GM18517 (cell line): Measurements from ENCODE around the gene KATNAL1.
"Not testable (repeated sequence)": the region's sequence is repeated elsewhere in the genome, so short reads cannot be mapped to it uniquely, and the experiment has no call there.

ENCODE experiments used
- ATAC-seq: cut with Tn5 transposase; IDR thresholded peaks from one replicate; pipeline ENCODE4 v1.9.1; 2021; ENCODE audit warnings: mild to moderate bottlenecking, moderate library complexity; ENCODE audit not compliant: unreplicated experiment

KATNAL1 gene

GRCh38 chr13:30295116-30295515 is 12.2 kb downstream of the KATNAL1 start:
- no peak for ATAC-seq

- ATAC-seq = no peak
Measured at GRCh38 chr13:30294004-30294403, 13.3 kb downstream of the KATNAL1 start.

- ATAC-seq = no peak
Measured at GRCh38 chr13:30292325-30292724, 15.0 kb downstream of the KATNAL1 start.

GRCh38 chr13:30290812-30291436 is 16.4 kb downstream of the KATNAL1 start:
- no peak for ATAC-seq

GRCh38 chr13:30289533-30289932 is 17.8 kb downstream of the KATNAL1 start:
- ATAC-seq = no peak

- not testable (repeated sequence) for ATAC-seq
Measured at GRCh38 chr13:30286059-30286458, 21.3 kb downstream of the KATNAL1 start.

GRCh38 chr13:30276178-30276577 is 31.2 kb downstream of the KATNAL1 start:
- no peak for ATAC-seq

GRCh38 chr13:30274083-30274482 is 33.3 kb downstream of the KATNAL1 start:
- no peak for ATAC-seq

GRCh38 chr13:30270035-30270434 is 37.3 kb downstream of the KATNAL1 start:
- not testable (repeated sequence) for ATAC-seq

- no peak for ATAC-seq
Measured at GRCh38 chr13:30268673-30269072, 38.7 kb downstream of the KATNAL1 start.

GRCh38 chr13:30266756-30267155 is 40.6 kb downstream of the KATNAL1 start:
- ATAC-seq = no peak

- ATAC-seq = not testable (repeated sequence)
Measured at GRCh38 chr13:30259149-30259733, 48.1 kb downstream of the KATNAL1 start.

- ATAC-seq = no peak
Measured at GRCh38 chr13:30257468-30258099, 49.8 kb downstream of the KATNAL1 start.

GRCh38 chr13:30256713-30257467 is 50.5 kb downstream of the KATNAL1 start:
- no peak for ATAC-seq

GRCh38 chr13:30255696-30256095 is 51.7 kb downstream of the KATNAL1 start:
- ATAC-seq = no peak

GRCh38 chr13:30253830-30254229 is 53.5 kb downstream of the KATNAL1 start:
- ATAC-seq = no peak

- no peak for ATAC-seq
Measured at GRCh38 chr13:30247406-30247805, 59.9 kb downstream of the KATNAL1 start.

GRCh38 chr13:30241532-30241931 is 65.8 kb downstream of the KATNAL1 start:
- no peak for ATAC-seq

- peak; percentile 78 for ATAC-seq
Measured at GRCh38 chr13:30240608-30241007, 66.7 kb downstream of the KATNAL1 start.

- ATAC-seq = no peak
Measured at GRCh38 chr13:30235216-30235615, 72.1 kb downstream of the KATNAL1 start.

- ATAC-seq = no peak
Measured at GRCh38 chr13:30234619-30235162, 72.7 kb downstream of the KATNAL1 start.
